ENCODE data around the gene SLC34A1. TPM values are rescaled to one million over a fixed set of nuclear protein-coding genes. Genes with fewer than 3 reads are reported as not detected.

The SLC34A1 gene
- total and polyA plus RNA-seq, 2 of the 13 experiments (the other 11 are each of a cell fraction or from before 2014, with no cell fraction given) = 0.03 to 0.20 TPM

DNA sequence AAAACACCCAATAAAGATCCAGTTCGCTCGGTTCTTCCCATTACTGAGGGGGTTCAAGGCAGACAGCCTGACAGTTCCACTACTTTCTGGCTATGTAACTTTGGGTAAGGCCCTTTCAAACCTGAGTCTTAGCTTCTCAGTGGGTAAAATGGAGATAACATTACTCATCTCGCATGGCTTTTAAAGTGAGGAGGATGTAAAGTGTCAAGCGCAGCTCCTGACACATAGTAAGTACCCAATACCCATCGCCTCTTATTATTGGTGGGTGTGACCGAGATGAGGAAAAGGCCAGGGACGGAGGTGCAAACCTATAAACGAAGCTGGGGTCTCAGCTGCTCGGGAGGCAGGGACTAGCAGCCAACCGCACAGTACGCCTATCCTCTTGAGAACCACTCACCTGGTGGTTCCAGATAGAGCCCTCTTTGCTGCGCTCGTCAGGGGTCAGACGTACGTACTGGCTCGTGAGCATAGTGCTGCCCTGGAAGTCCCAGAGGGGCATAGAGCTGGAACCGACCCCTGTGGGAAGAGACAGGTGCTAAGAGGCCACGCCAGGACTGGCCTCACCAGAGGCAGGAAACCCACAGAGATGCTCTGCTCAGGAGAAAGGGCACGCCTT, 33.4 kb upstream of the SLC34A1 start (continued):
- no peak for TF ChIP-seq NFYC (CRISPR knock-in tag; IDR thresholded peaks at IDR 0.05)
- no peak for TF ChIP-seq CAMTA2 (CRISPR knock-in tag; IDR thresholded peaks at IDR 0.05; ENCODE audit: borderline replicate concordance)
- no peak for TF ChIP-seq ZNF33A (CRISPR knock-in tag; IDR thresholded peaks at IDR 0.05; ENCODE audit: borderline replicate concordance)
- TF ChIP-seq SNAI1 (CRISPR knock-in tag; IDR thresholded peaks at IDR 0.05; ENCODE audit: borderline replicate concordance) = 0 out of 2 replicates have a peak, but pooled peaks have one; percentile 1
- TF ChIP-seq, protein P1, sequence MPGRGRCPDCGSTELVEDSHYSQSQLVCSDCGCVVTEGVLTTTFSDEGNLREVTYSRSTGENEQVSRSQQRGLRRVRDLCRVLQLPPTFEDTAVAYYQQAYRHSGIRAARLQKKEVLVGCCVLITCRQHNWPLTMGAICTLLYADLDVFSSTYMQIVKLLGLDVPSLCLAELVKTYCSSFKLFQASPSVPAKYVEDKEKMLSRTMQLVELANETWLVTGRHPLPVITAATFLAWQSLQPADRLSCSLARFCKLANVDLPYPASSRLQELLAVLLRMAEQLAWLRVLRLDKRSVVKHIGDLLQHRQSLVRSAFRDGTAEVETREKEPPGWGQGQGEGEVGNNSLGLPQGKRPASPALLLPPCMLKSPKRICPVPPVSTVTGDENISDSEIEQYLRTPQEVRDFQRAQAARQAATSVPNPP (CRISPR knock-in tag; IDR thresholded peaks at IDR 0.05) = no peak
- no peak for TF ChIP-seq SIN3B (IDR thresholded peaks at IDR 0.05; ENCODE audit: low read length)
- TF ChIP-seq FOXJ3 (CRISPR knock-in tag; IDR thresholded peaks at IDR 0.05; ENCODE audit: borderline replicate concordance) = no peak
- no peak for TF ChIP-seq ZNF737 (CRISPR knock-in tag; IDR thresholded peaks at IDR 0.05; ENCODE audit: borderline replicate concordance)
- TF ChIP-seq ZNF30 (CRISPR knock-in tag; IDR thresholded peaks at IDR 0.05) = no peak
- no peak for TF ChIP-seq ZNF232 (CRISPR knock-in tag; IDR thresholded peaks at IDR 0.05; ENCODE audit: borderline replicate concordance)
- no peak for TF ChIP-seq RBM22 (optimal IDR thresholded peaks at IDR 0.05; ENCODE audit: low read length)
- TF ChIP-seq KMT2B (CRISPR knock-in tag; IDR thresholded peaks at IDR 0.05) = no peak
- TF ChIP-seq ZNF382 (CRISPR knock-in tag; IDR thresholded peaks at IDR 0.05; ENCODE audit: borderline replicate concordance) = no peak
- TF ChIP-seq ZBTB7B (CRISPR knock-in tag; IDR thresholded peaks at IDR 0.05) = no peak
- TF ChIP-seq, protein P2, sequence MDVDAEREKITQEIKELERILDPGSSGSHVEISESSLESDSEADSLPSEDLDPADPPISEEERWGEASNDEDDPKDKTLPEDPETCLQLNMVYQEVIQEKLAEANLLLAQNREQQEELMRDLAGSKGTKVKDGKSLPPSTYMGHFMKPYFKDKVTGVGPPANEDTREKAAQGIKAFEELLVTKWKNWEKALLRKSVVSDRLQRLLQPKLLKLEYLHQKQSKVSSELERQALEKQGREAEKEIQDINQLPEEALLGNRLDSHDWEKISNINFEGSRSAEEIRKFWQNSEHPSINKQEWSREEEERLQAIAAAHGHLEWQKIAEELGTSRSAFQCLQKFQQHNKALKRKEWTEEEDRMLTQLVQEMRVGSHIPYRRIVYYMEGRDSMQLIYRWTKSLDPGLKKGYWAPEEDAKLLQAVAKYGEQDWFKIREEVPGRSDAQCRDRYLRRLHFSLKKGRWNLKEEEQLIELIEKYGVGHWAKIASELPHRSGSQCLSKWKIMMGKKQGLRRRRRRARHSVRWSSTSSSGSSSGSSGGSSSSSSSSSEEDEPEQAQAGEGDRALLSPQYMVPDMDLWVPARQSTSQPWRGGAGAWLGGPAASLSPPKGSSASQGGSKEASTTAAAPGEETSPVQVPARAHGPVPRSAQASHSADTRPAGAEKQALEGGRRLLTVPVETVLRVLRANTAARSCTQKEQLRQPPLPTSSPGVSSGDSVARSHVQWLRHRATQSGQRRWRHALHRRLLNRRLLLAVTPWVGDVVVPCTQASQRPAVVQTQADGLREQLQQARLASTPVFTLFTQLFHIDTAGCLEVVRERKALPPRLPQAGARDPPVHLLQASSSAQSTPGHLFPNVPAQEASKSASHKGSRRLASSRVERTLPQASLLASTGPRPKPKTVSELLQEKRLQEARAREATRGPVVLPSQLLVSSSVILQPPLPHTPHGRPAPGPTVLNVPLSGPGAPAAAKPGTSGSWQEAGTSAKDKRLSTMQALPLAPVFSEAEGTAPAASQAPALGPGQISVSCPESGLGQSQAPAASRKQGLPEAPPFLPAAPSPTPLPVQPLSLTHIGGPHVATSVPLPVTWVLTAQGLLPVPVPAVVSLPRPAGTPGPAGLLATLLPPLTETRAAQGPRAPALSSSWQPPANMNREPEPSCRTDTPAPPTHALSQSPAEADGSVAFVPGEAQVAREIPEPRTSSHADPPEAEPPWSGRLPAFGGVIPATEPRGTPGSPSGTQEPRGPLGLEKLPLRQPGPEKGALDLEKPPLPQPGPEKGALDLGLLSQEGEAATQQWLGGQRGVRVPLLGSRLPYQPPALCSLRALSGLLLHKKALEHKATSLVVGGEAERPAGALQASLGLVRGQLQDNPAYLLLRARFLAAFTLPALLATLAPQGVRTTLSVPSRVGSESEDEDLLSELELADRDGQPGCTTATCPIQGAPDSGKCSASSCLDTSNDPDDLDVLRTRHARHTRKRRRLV (CRISPR knock-in tag; IDR thresholded peaks at IDR 0.05) = no peak
- TF ChIP-seq, protein P3, sequence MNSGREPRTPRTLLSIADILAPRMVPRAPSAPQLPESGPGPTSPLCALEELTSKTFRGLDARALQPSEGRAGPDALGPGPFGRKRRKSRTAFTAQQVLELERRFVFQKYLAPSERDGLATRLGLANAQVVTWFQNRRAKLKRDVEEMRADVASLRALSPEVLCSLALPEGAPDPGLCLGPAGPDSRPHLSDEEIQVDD (CRISPR knock-in tag; IDR thresholded peaks at IDR 0.05; ENCODE audit: borderline replicate concordance) = no peak
- no peak for TF ChIP-seq KLF13 (CRISPR knock-in tag; IDR thresholded peaks at IDR 0.05)
- TF ChIP-seq RBM39 (IDR thresholded peaks at IDR 0.05; ENCODE audit: low read depth, low read length, poor library complexity, severe bottlenecking) = no peak
- TF ChIP-seq SIN3A (IDR thresholded peaks at IDR 0.05; ENCODE audit: borderline replicate concordance, low read depth, low read length) = no peak
- TF ChIP-seq, protein P4, sequence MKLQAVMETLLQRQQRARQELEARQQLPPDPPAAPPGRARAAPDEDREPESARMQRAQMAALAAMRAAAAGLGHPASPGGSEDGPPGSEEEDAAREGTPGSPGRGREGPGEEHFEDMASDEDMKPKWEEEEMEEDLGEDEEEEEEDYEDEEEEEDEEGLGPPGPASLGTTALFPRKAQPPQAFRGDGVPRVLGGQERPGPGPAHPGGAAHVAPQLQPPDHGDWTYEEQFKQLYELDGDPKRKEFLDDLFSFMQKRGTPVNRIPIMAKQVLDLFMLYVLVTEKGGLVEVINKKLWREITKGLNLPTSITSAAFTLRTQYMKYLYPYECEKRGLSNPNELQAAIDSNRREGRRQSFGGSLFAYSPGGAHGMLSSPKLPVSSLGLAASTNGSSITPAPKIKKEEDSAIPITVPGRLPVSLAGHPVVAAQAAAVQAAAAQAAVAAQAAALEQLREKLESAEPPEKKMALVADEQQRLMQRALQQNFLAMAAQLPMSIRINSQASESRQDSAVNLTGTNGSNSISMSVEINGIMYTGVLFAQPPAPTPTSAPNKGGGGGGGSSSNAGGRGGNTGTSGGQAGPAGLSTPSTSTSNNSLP (IDR thresholded peaks at IDR 0.05; ENCODE audit: low read depth, low read length) = no peak
- TF ChIP-seq NBN (conservative IDR thresholded peaks at IDR 0.05) = no peak
- no peak for TF ChIP-seq ZNF567 (CRISPR knock-in tag; IDR thresholded peaks at IDR 0.05; ENCODE audit: borderline replicate concordance)
- no peak for TF ChIP-seq ZFX (CRISPR knock-in tag; IDR thresholded peaks at IDR 0.05; ENCODE audit: low read depth)
